ENCODE data around the gene MARCHF6. TPM values are rescaled to one million over a fixed set of nuclear protein-coding genes. Genes with fewer than 3 reads are reported as not detected.

MARCHF6 gene, protein sequence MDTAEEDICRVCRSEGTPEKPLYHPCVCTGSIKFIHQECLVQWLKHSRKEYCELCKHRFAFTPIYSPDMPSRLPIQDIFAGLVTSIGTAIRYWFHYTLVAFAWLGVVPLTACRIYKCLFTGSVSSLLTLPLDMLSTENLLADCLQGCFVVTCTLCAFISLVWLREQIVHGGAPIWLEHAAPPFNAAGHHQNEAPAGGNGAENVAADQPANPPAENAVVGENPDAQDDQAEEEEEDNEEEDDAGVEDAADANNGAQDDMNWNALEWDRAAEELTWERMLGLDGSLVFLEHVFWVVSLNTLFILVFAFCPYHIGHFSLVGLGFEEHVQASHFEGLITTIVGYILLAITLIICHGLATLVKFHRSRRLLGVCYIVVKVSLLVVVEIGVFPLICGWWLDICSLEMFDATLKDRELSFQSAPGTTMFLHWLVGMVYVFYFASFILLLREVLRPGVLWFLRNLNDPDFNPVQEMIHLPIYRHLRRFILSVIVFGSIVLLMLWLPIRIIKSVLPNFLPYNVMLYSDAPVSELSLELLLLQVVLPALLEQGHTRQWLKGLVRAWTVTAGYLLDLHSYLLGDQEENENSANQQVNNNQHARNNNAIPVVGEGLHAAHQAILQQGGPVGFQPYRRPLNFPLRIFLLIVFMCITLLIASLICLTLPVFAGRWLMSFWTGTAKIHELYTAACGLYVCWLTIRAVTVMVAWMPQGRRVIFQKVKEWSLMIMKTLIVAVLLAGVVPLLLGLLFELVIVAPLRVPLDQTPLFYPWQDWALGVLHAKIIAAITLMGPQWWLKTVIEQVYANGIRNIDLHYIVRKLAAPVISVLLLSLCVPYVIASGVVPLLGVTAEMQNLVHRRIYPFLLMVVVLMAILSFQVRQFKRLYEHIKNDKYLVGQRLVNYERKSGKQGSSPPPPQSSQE
- total RNA-seq: 136 TPM
- long read RNA-seq, full-length matches to known transcripts: 22 of 42 reads
- long read RNA-seq, partial matches to known transcripts: 11 of 42 reads
- long read RNA-seq, other reads (novel, unspliced or antisense): 9 of 42 reads

DNA sequence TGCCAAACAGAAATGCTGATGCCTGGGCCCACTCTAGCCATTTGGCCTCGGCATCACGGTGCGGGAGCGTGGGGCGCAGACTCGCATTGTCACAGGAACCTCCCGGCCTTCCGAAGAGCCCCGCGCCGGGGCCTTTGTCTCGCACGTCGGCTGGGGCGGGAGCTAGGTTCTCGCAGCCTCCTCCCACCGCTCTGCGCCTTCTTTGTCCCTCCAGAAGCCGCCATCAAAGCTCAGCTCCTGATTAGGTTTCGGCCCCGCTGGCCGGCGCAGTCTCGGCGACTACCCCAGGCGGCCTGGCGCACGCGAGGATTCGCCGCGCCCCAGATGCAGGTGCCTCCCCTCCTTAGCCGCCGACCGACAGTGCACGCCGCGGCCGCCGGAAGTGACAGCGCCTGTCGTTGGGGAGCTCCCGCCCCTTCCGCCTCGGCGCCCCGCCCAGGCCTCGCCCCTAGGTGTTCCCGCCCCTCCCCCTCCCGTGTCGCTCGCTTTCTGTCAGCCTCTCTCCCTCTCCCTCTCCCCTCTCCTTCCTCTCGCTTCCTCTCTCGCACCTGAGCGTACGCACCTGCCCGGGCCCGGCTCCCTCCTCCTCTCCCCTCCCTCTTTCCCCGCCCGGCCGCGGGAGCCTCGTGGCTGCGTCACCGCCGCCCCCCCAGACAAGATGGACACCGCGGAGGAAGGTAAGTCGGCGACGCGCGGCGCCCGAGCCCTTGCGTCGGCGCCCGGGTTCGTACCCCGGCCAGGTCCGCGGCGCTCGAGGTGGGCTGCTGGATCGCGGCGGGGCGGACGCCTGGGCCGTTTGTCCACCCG is at the start of gene MARCHF6:
MARCHF6 (plus strand) TSS at position 455 of the 807 bp plus-strand sequence; CDS start at position 659, 204 bp downstream.
- peaks cover 25% of the 10 kb centered on the region for H3K4me1 ChIP-seq
- DNase-seq: peak; percentile 97
- no peaks in the 10 kb centered on the region for H3K27me3 ChIP-seq (ENCODE audit: low read depth)
- peak within 1 kb of the TSS; percentile 98 for H3K27ac ChIP-seq
- H3K36me3 ChIP-seq: no peaks in the 10 kb centered on the region
- peak within 1 kb of the TSS; percentile 84 for H3K4me3 ChIP-seq
- peak; percentile 98 for ATAC-seq
- intact Hi-C loops (cut with DNase I): no loop called here
- TF ChIP-seq, protein P1, sequence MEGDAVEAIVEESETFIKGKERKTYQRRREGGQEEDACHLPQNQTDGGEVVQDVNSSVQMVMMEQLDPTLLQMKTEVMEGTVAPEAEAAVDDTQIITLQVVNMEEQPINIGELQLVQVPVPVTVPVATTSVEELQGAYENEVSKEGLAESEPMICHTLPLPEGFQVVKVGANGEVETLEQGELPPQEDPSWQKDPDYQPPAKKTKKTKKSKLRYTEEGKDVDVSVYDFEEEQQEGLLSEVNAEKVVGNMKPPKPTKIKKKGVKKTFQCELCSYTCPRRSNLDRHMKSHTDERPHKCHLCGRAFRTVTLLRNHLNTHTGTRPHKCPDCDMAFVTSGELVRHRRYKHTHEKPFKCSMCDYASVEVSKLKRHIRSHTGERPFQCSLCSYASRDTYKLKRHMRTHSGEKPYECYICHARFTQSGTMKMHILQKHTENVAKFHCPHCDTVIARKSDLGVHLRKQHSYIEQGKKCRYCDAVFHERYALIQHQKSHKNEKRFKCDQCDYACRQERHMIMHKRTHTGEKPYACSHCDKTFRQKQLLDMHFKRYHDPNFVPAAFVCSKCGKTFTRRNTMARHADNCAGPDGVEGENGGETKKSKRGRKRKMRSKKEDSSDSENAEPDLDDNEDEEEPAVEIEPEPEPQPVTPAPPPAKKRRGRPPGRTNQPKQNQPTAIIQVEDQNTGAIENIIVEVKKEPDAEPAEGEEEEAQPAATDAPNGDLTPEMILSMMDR (IDR thresholded peaks at IDR 0.05): no peak
- H3K9me3 ChIP-seq: no peaks in the 10 kb centered on the region

DNA sequence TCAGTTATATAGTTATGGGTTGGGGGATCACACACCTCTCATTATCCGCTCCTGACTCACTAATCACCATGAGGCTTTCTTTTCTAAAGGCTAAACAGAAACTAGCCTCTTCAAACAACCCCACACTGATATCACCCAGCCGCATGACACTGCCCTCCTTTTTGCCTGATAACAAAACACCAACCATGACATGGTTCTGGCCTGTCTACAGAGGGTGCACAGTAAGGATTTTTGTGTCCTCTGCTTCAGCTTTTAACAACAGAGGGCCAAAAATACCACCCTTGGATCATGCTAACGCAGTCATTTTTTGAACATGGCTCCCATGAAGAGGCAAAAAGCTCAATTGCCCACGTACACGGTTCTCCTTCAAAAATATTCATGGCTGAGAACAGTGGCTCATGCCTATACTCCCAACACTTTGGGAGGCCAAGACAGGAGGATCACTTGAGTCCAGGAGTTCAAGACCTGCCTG is 49.8 kb upstream of the MARCHF6 start:
- Histone ChIP-seq H3K9me3 (no peaks in the 10 kb centered on the region), H3K4me3 (no peak overlapping the region), H3K36me3 (no peaks in the 10 kb centered on the region), H3K27ac (no peak overlapping the region), H3K27me3 (ENCODE audit: low read depth) (no peaks in the 10 kb centered on the region), H3K4me1 (peaks cover 9% of the 10 kb centered on the region)
- TF ChIP-seq, protein P1 (IDR thresholded peaks at IDR 0.05): no peak
- DNase-seq (no peak), ATAC-seq (no peak)
- intact Hi-C loops (cut with DNase I): no loop called here

DNA sequence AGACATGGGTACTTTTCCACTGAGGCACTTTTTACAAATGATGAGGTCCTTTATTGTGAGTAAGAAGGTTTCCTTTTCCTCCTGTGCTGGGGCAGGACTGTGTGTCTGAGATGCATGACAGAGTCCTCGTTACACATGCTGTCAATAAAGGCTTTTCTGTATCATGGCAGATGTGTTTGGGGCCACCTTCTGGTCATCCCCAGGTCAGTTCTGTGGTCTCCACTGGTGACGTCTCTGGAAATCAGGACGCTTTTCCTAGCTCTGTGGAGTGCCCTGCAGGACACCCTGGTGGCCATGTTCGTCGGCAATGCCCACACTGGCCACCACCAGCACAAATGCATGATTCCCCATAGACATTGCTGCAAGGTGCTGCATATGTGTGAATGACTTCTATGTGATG is 48.6 kb upstream of the MARCHF6 start:
- TF ChIP-seq, protein P1 (IDR thresholded peaks at IDR 0.05): no peak
- H3K27ac ChIP-seq: no peak overlapping the region
- no peaks in the 10 kb centered on the region for H3K36me3 ChIP-seq
- intact Hi-C loops (cut with DNase I): no loop called here
- no peaks in the 10 kb centered on the region for H3K27me3 ChIP-seq (ENCODE audit: low read depth)
- no peaks in the 10 kb centered on the region for H3K9me3 ChIP-seq
- H3K4me1 ChIP-seq: peaks cover 9% of the 10 kb centered on the region
- DNase-seq (no peak), ATAC-seq (no peak)
- H3K4me3 ChIP-seq: no peak overlapping the region

DNA sequence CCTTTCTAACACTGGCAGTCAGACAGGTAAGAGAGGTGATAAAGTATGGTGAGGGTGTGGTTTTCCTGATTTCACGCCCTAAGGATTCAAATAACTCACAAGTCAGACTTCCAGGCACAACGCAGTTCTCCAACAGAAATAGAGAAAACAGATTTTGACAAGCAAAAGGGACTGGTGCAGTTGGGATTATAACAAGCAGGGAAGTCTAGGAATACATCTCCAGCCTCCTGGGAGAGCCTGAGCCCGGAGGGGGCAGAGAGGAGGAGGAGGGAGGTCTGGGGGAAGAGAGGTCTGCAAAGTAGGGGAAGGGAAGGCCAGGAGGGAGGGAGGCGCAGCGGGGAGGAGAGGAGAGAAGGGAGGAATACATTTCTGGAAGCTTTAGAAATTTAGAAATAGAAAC is 47.4 kb upstream of the MARCHF6 start:
- TF ChIP-seq, protein P1 (IDR thresholded peaks at IDR 0.05): no peak
- Histone ChIP-seq H3K27ac (no peak overlapping the region), H3K9me3 (no peaks in the 10 kb centered on the region), H3K27me3 (ENCODE audit: low read depth) (no peaks in the 10 kb centered on the region), H3K36me3 (no peaks in the 10 kb centered on the region), H3K4me1 (peaks cover 9% of the 10 kb centered on the region), H3K4me3 (no peak overlapping the region)
- ATAC-seq: no peak
- DNase-seq: no peak
- intact Hi-C loops (cut with DNase I): no loop called here

DNA sequence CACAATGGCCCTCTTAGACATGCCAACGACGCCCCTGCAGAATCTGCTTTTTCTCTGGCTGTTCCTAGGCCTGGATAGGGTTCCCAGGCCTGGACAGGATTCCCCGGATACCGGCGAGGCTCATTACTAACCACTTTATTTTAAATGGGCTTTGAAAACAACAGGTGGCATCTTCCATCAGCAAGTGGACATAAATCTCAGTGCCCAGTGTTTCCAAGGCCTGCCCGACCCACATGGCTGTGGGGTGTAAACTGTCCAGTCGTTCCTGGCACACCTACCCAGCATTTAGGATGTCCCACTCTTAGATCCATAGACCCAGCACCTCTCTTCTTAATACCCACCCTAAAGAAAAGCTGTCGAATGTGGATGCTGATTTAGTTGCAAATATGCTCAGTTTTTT is 46.7 kb upstream of the MARCHF6 start:
- peak overlapping the region; percentile 72 for H3K27ac ChIP-seq
- H3K36me3 ChIP-seq: no peaks in the 10 kb centered on the region
- H3K27me3 ChIP-seq (ENCODE audit: low read depth): no peaks in the 10 kb centered on the region
- no peaks in the 10 kb centered on the region for H3K9me3 ChIP-seq
- TF ChIP-seq, protein P1 (IDR thresholded peaks at IDR 0.05): no peak
- no peak for ATAC-seq
- no peak for DNase-seq
- intact Hi-C loops (cut with DNase I): no loop called here
- H3K4me1 ChIP-seq: peaks cover 9% of the 10 kb centered on the region
- H3K4me3 ChIP-seq: peak overlapping the region; percentile 61

Measured in lower lobe of right lung (tissue), 2 donors.